Keratinocyte (primary cell): ENCODE data around the gene CFAP20. TPM values are rescaled to one million over a fixed set of nuclear protein-coding genes. Genes with fewer than 3 reads are reported as not detected.

Experiments used
- DNase-seq: peaks from one replicate; pipeline ENCODE4 v3.0.0-alpha.2; 2011; ENCODE audit warnings: low read depth, missing footprints, low spot score
- FAIRE-seq: peaks from 2 replicates; lab custom pipeline; 2011; peaks lifted over from hg19 to GRCh38; lab: Jason Lieb, UNC
- H2AFZ ChIP-seq: 2 replicates; pipeline ENCODE4 v1.6.0; 2012; ENCODE audit warnings: low read length, control low read depth, inconsistent platforms; ENCODE audit not compliant: control insufficient read depth
- H3K27ac ChIP-seq: 2 replicates; pipeline ENCODE4 v1.5.1; 2011; ENCODE audit warnings: low read length; ENCODE audit not compliant: control insufficient read depth, insufficient read depth
- H3K27me3 ChIP-seq: 3 replicates; pipeline ENCODE4 v1.6.0; 2011; ENCODE audit warnings: low read length; ENCODE audit not compliant: control insufficient read depth, insufficient read depth; ENCODE audit errors: extremely low read depth
- H3K36me3 ChIP-seq, 2 experiments: 2 replicates in 1 of 2; 3 replicates in 1 of 2; pipeline ENCODE4 v1.5.1; 2011; ENCODE audit warnings: low read length in 2 of 2, mild to moderate bottlenecking in 1 of 2; ENCODE audit not compliant: control insufficient read depth in 2 of 2, insufficient read depth in 2 of 2; ENCODE audit errors: extremely low read depth in 1 of 2
- H3K4me1 ChIP-seq: 3 replicates; pipeline ENCODE4 v1.5.1; 2011; ENCODE audit warnings: low read length; ENCODE audit not compliant: control insufficient read depth, insufficient read depth; ENCODE audit errors: extremely low read depth
- H3K4me2 ChIP-seq: 3 replicates; pipeline ENCODE4 v1.6.0; 2011; ENCODE audit warnings: low read depth, low read length; ENCODE audit not compliant: control insufficient read depth, insufficient read depth; ENCODE audit errors: extremely low read depth
- H3K4me3 ChIP-seq, 3 experiments: fragments of 200-600 bp in 1 of 3; sonication (generic) in 1 of 3; 2 replicates in 2 of 3; 3 replicates in 1 of 3; pipeline ENCODE4 v1.5.1; 2011 to 2016; ENCODE audit warnings: low read length in 3 of 3, mild to moderate bottlenecking in 3 of 3, control low read depth in 2 of 3, inconsistent platforms in 1 of 3, low read depth in 1 of 3, mixed read lengths in 1 of 3, mixed run types in 1 of 3, moderate library complexity in 1 of 3; ENCODE audit not compliant: control insufficient read depth in 2 of 3, insufficient read depth in 2 of 3; ENCODE audit errors: extremely low read depth in 1 of 3
- H3K79me2 ChIP-seq: 2 replicates; pipeline ENCODE4 v1.6.0; 2012; ENCODE audit warnings: low read length; ENCODE audit not compliant: control insufficient read depth, insufficient read depth
- H3K9ac ChIP-seq: 3 replicates; pipeline ENCODE4 v1.6.0; 2011; ENCODE audit warnings: low read length; ENCODE audit not compliant: control insufficient read depth, insufficient read depth; ENCODE audit errors: extremely low read depth
- H3K9me1 ChIP-seq: 3 replicates; pipeline ENCODE4 v1.6.0; 2011; ENCODE audit warnings: low read length; ENCODE audit not compliant: control insufficient read depth, insufficient read depth; ENCODE audit errors: extremely low read depth
- H3K9me3 ChIP-seq: 2 replicates; pipeline ENCODE4 v1.5.1; 2012; ENCODE audit warnings: low read depth, low read length; ENCODE audit not compliant: control insufficient read depth
- H4K20me1 ChIP-seq: 3 replicates; pipeline ENCODE4 v1.6.0; 2011; ENCODE audit warnings: low read length; ENCODE audit not compliant: control insufficient read depth, insufficient read depth; ENCODE audit errors: extremely low read depth
- CTCF ChIP-seq, 3 experiments: IDR thresholded peaks in 1 of 3; conservative IDR thresholded peaks in 1 of 3; optimal IDR thresholded peaks in 1 of 3; 2 replicates in 2 of 3; 3 replicates in 1 of 3; pipeline versions ENCODE3 to v1.5.1; 2011; ENCODE audit warnings: low read length in 3 of 3, mild to moderate bottlenecking in 3 of 3, moderate library complexity in 2 of 3, control low read depth in 1 of 3, inconsistent platforms in 1 of 3; ENCODE audit not compliant: insufficient read depth in 2 of 3; ENCODE audit errors: extremely low read depth in 1 of 3
- EZH2 ChIP-seq: IDR thresholded peaks from one replicate; pipeline ENCODE4 v1.6.1; 2012; ENCODE audit warnings: inconsistent platforms, mild to moderate bottlenecking, low read length, moderate library complexity
- dilution Hi-C: fragments of 300-500 bp; cut with MboI; formaldehyde crosslinking; loops from one replicate; pipeline ENCODE4 v1.7.0; 2020; ENCODE audit warnings: low sequenced_read_pairs; ENCODE audit not compliant: extremely low pct_ligation_motif_present
- polyA plus RNA-seq, 5 experiments: library from polyadenylated mRNA; depleted of rRNA in 3 of 5; stranded (reverse) in 3 of 5; stranded (forward) in 1 of 5; unstranded in 1 of 5; fragments of >200 nt; gene quantifications; 1 replicate in 1 of 5; 2 replicates in 3 of 5; 3 replicates in 1 of 5; pipeline versions ENCODE4 v1.2.1 to v1.2.3, GENCODE V29; 2011 to 2012; ENCODE audit warnings: missing spikeins in 2 of 5, low read depth in 1 of 5, low replicate concordance in 1 of 5

Gene CFAP20
- polyA plus RNA-seq, 1 donor (not counting 4 experiments of a cell fraction or from before 2014, with no cell fraction given): 52.0 TPM

- H3K4me2 ChIP-seq: no peak overlapping the region
- no peaks in the 10 kb centered on the region for H3K27me3 ChIP-seq
- H3K9ac ChIP-seq: no peak overlapping the region
- no peak for FAIRE-seq
- peaks cover 14% of the 10 kb centered on the region for H3K4me1 ChIP-seq
- peaks cover 13 to 14% of the 10 kb centered on the region in 2 experiments for H3K36me3 ChIP-seq
- DNase-seq: no peak
- no peak overlapping the region for H3K27ac ChIP-seq
- no peaks in the 10 kb centered on the region for H3K9me1 ChIP-seq
- TF ChIP-seq EZH2 (no peak), CTCF (optimal IDR thresholded peaks at IDR 0.05 in 1 of 3, IDR thresholded peaks at IDR 0.05 in 1 of 3, conservative IDR thresholded peaks at IDR 0.05 in 1 of 3; ENCODE audit: extremely low read depth in 1 of 3, insufficient read depth in 2 of 3, low read length in 3 of 3) (no peak)
- H2AFZ ChIP-seq: no peak overlapping the region
- no peak overlapping the region for H3K4me3 ChIP-seq
- H3K9me3 ChIP-seq: no peaks in the 10 kb centered on the region
- H3K79me2 ChIP-seq: peaks cover 32% of the 10 kb centered on the region
- H4K20me1 ChIP-seq: peaks cover 3% of the 10 kb centered on the region
- dilution Hi-C loops: no loop called here
Observed at GRCh38 chr16:58114827-58115825, 14.1 kb downstream of the CFAP20 start.

- Histone ChIP-seq H3K4me1 (peaks cover 14% of the 10 kb centered on the region), H2AFZ (no peak overlapping the region), H3K9me3 (no peaks in the 10 kb centered on the region), H3K27ac (no peak overlapping the region), H3K4me3 (no peak overlapping the region), H3K79me2 (no peaks in the 10 kb centered on the region), H3K4me2 (no peak overlapping the region), H4K20me1 (no peaks in the 10 kb centered on the region), H3K27me3 (no peaks in the 10 kb centered on the region), H3K9me1 (no peaks in the 10 kb centered on the region), H3K9ac (no peak overlapping the region), H3K36me3 (peaks cover 13 to 14% of the 10 kb centered on the region in 2 experiments)
- no peak for FAIRE-seq
- TF ChIP-seq CTCF (optimal IDR thresholded peaks at IDR 0.05 in 1 of 3, IDR thresholded peaks at IDR 0.05 in 1 of 3, conservative IDR thresholded peaks at IDR 0.05 in 1 of 3; ENCODE audit: extremely low read depth in 1 of 3, insufficient read depth in 2 of 3, low read length in 3 of 3): no peak
- TF ChIP-seq EZH2: no peak
- dilution Hi-C loops: no loop called here
- DNase-seq: no peak
Observed at GRCh38 chr16:58111302-58111627, 17.9 kb downstream of the CFAP20 start.
